Fibroblast of villous mesenchyme (primary cell): ENCODE results near the gene JAK1. TPM values are rescaled to one million over a fixed set of nuclear protein-coding genes. Genes with fewer than 3 reads are reported as not detected.

Source experiments
- DNase-seq: peaks from one replicate; pipeline ENCODE4 v3.0.0-alpha.2; 2010; ENCODE audit warnings: low read depth
- H3K4me3 ChIP-seq: 2 replicates; pipeline ENCODE4 v1.5.1; 2011; ENCODE audit warnings: low read depth, mild to moderate bottlenecking, low read length
- CTCF ChIP-seq: IDR thresholded peaks from 2 replicates; pipeline ENCODE4 v1.5.1; 2012; ENCODE audit warnings: low read depth, mild to moderate bottlenecking, low read length; ENCODE audit not compliant: insufficient read depth
- total RNA-seq: library from RNA; depleted of rRNA; stranded (reverse); fragments of >200 nt; gene quantifications from 2 replicates; pipeline ENCODE4 v1.2.3, GENCODE V29; 2012

The JAK1 gene
- total RNA-seq, 1 donor = 125 TPM

- no peak for TF ChIP-seq CTCF
- H3K4me3 ChIP-seq = no peak overlapping the region
- no peak for DNase-seq
These were observed 5.6 kb downstream of the JAK1 start for GRCh38 chr1:64960731-64961130.

- TF ChIP-seq CTCF = no peak
- DNase-seq = no peak
- no peak overlapping the region for H3K4me3 ChIP-seq
These were observed 6.4 kb downstream of the JAK1 start for GRCh38 chr1:64959986-64960385.

GRCh38 chr1:64956733-64957441 lies 9.5 kb downstream of the JAK1 start:
- no peak overlapping the region for H3K4me3 ChIP-seq
- no peak for DNase-seq
- no peak for TF ChIP-seq CTCF

DNA sequence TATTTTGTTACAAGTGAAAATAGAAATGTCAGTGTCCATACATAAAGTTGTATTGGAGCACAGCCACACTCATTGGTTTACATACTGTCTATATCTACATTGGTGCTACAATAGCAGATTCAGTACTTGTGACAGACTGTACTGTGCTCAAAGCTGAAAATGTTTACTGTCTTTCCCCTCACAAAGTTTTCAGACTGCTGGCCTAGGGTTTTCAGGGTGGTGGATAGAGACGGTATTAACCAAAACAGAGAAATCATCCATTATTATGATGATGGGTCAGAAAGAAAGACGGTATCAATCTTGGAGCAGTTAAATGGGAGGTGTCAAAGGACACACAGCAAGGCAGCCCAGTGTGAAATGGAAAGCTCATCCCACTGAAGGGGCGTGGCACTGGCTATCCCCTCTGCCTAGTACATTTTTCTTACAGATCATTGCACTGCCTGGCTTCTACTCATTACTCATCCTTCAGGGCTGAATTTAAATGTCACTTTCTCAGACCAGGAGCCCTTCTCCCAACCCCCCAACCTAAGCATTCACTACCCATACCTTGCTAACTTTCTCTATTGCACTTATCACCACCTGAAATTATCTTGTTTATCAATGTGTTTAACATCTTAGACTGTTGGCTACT lies 10.2 kb downstream of the JAK1 start:
- DNase-seq = peak; percentile 41
- no peak overlapping the region for H3K4me3 ChIP-seq
- TF ChIP-seq CTCF = no peak

- DNase-seq = no peak
- H3K4me3 ChIP-seq = no peak overlapping the region
- no peak for TF ChIP-seq CTCF
These were observed 11.0 kb downstream of the JAK1 start for GRCh38 chr1:64955097-64956009.

GRCh38 chr1:64953241-64953640 lies 13.1 kb downstream of the JAK1 start:
- DNase-seq = no peak
- no peak for TF ChIP-seq CTCF
- no peak overlapping the region for H3K4me3 ChIP-seq
